HepG2 (cell line): ENCODE results near the gene NFATC4. TPM values are rescaled to one million over a fixed set of nuclear protein-coding genes. Genes with fewer than 3 reads are reported as not detected.

Experiments
- ARHGAP35 ChIP-seq: sonication (generic); formaldehyde crosslinking; IDR thresholded peaks from 2 replicates; pipeline ENCODE4 v1.9.0; 2022; ENCODE audit warnings: mild to moderate bottlenecking, inconsistent platforms, moderate library complexity, missing genetic modification reagents, borderline replicate concordance
- ERF ChIP-seq: IDR thresholded peaks from 2 replicates; pipeline ENCODE4 v1.6.1; 2018; ENCODE audit warnings: missing biosample characterization, missing genetic modification reagents
- ESRRA ChIP-seq: sonication (generic); formaldehyde crosslinking; IDR thresholded peaks from 2 replicates; pipeline ENCODE4 v1.5.1; 2020; ENCODE audit warnings: mild to moderate bottlenecking, low read depth, missing genetic modification reagents
- JUNB ChIP-seq: sonication (generic); formaldehyde crosslinking; IDR thresholded peaks from 2 replicates; pipeline ENCODE4 v1.8.0; 2022; ENCODE audit warnings: missing genetic modification reagents, mild to moderate bottlenecking, borderline replicate concordance
- MZF1 ChIP-seq: sonication (generic); formaldehyde crosslinking; IDR thresholded peaks from 2 replicates; pipeline ENCODE4 v1.8.1; 2023; ENCODE audit warnings: mild to moderate bottlenecking, missing genetic modification reagents, borderline replicate concordance
- NR2F1 ChIP-seq, 2 experiments: fragments of 450-650 bp in 1 of 2; formaldehyde crosslinking in 1 of 2; IDR thresholded peaks; 2 replicates each; pipeline versions ENCODE4 v1.5.0 to v1.6.1; 2016 to 2020; ENCODE audit warnings: mild to moderate bottlenecking in 1 of 2, missing compliant biosample characterization in 1 of 2, missing genetic modification reagents in 1 of 2, moderate library complexity in 1 of 2
- PAF1 ChIP-seq: IDR thresholded peaks from 2 replicates; pipeline ENCODE4 v1.6.1; 2016; ENCODE audit warnings: missing genetic modification reagents, missing compliant biosample characterization
- PAXIP1 ChIP-seq: sonication (generic); formaldehyde crosslinking; conservative IDR thresholded peaks from 2 replicates; pipeline ENCODE4 v1.4.0; 2020; ENCODE audit warnings: mild to moderate bottlenecking, missing genetic modification reagents, moderate library complexity
- POLR2G ChIP-seq: fragments of 200-400 bp; formaldehyde crosslinking; IDR thresholded peaks from 2 replicates; pipeline ENCODE4 v1.6.1; 2018; ENCODE audit warnings: mild to moderate bottlenecking, low read depth, low read length, moderate library complexity
- REXO4 ChIP-seq: sonication (generic); formaldehyde crosslinking; IDR thresholded peaks from 2 replicates; pipeline ENCODE4 v1.8.0; 2022; ENCODE audit warnings: missing genetic modification reagents, mild to moderate bottlenecking, borderline replicate concordance
- SPEN ChIP-seq: sonication (generic); formaldehyde crosslinking; IDR thresholded peaks from 2 replicates; pipeline ENCODE4 v1.5.1; 2020; ENCODE audit warnings: low read depth, mild to moderate bottlenecking, missing genetic modification reagents
- STAT6 ChIP-seq: sonication (generic); formaldehyde crosslinking; IDR thresholded peaks from 2 replicates; pipeline ENCODE4 v1.4.0; 2020; ENCODE audit warnings: missing genetic modification reagents, mild to moderate bottlenecking, borderline replicate concordance
- SUZ12 ChIP-seq: fragments of 150-350 bp; IDR thresholded peaks from 2 replicates; pipeline ENCODE4 v1.6.1; 2014; ENCODE audit warnings: low read depth, low read length
- TMF1 ChIP-seq: sonication (generic); formaldehyde crosslinking; IDR thresholded peaks from 2 replicates; pipeline ENCODE4 v1.8.1; 2022; ENCODE audit warnings: low read depth, missing genetic modification reagents
- TOE1 ChIP-seq: sonication (generic); formaldehyde crosslinking; IDR thresholded peaks from 2 replicates; pipeline ENCODE4 v1.4.0; 2020; ENCODE audit warnings: mild to moderate bottlenecking, missing genetic modification reagents
- XBP1 ChIP-seq: sonication (generic); formaldehyde crosslinking; IDR thresholded peaks from 2 replicates; pipeline ENCODE4 v1.5.0; 2020; ENCODE audit warnings: missing genetic modification reagents
- ZKSCAN8 ChIP-seq: IDR thresholded peaks from 2 replicates; pipeline ENCODE4 v1.6.1; 2016; ENCODE audit warnings: borderline replicate concordance, missing genetic modification reagents, missing compliant biosample characterization
- ZNF17 ChIP-seq: sonication (generic); formaldehyde crosslinking; IDR thresholded peaks from 2 replicates; pipeline ENCODE4 v1.5.0; 2020; ENCODE audit warnings: mild to moderate bottlenecking, missing genetic modification reagents
- ZNF260 ChIP-seq: sonication (generic); formaldehyde crosslinking; IDR thresholded peaks from 2 replicates; pipeline ENCODE4 v1.4.0; 2020; ENCODE audit warnings: missing genetic modification reagents, low read depth, mild to moderate bottlenecking, borderline replicate concordance
- ZNF775 ChIP-seq: sonication (generic); formaldehyde crosslinking; IDR thresholded peaks from 2 replicates; pipeline ENCODE4 v1.4.0; 2020; ENCODE audit warnings: missing genetic modification reagents, mild to moderate bottlenecking, moderate library complexity, borderline replicate concordance
- polyA plus RNA-seq, 8 experiments: library from polyadenylated mRNA; depleted of rRNA in 3 of 8; stranded (reverse) in 7 of 8; unstranded in 1 of 8; fragments of >200 nt; fragmentation: Illumina TruSeq in 4 of 8; extraction: Trizol in 4 of 8; gene quantifications; 2 replicates each; pipeline versions ENCODE4 v1.2.1 to v1.2.3, GENCODE V29; 2011 to 2016; ENCODE audit warnings: low read depth in 4 of 8, missing spikeins in 1 of 8, mixed read lengths in 1 of 8; ENCODE audit not compliant: insufficient read depth in 1 of 8
- total RNA-seq, 5 experiments: library from RNA; depleted of rRNA; stranded (reverse); fragments of >200 nt; fragmentation: Illumina TruSeq; extraction: Trizol; gene quantifications; 2 replicates each; pipeline ENCODE4 v1.2.3, GENCODE V29; 2016; ENCODE audit warnings: low read depth in 1 of 5

The NFATC4 gene
- total and polyA plus RNA-seq, 2 of the 13 experiments (the other 11 are each of a cell fraction or from before 2014, with no cell fraction given) = 0.04 to 0.15 TPM

GRCh38 chr14:24365600-24366412 lies 2.2 kb upstream of the NFATC4 start (continued):
- peak; percentile 59; the same call in 1 of the 2 replicates for TF ChIP-seq STAT6 (CRISPR knock-in tag)
- no peak for TF ChIP-seq REXO4 (CRISPR knock-in tag)
- TF ChIP-seq SUZ12 = no peak
- peak; percentile 93 for TF ChIP-seq SPEN
- TF ChIP-seq POLR2G = no peak
- TF ChIP-seq ZNF260 = no peak
- no peak for TF ChIP-seq ZNF17 (CRISPR knock-in tag)
- TF ChIP-seq MZF1 = no peak
- TF ChIP-seq PAXIP1 (CRISPR knock-in tag) = peak; percentile 67
- peak; percentile 98 for TF ChIP-seq ERF
- TF ChIP-seq ZKSCAN8 = 0 out of 2 replicates have a peak, but pooled peaks have one; percentile 88
- TF ChIP-seq ARHGAP35 = peak; percentile 68; the same call in 1 of the 2 replicates
- TF ChIP-seq XBP1 (CRISPR knock-in tag) = no peak
- TF ChIP-seq ESRRA (CRISPR knock-in tag) = 0 out of 2 replicates have a peak, but pooled peaks have one; percentile 50
- 0 out of 2 replicates have a peak, but pooled peaks have one; percentile 21 for TF ChIP-seq ZNF775
- 0 out of 4 replicates have a peak, but pooled peaks of 1 of the 2 experiments have one; percentile 28 for TF ChIP-seq NR2F1 (CRISPR knock-in tag; IDR thresholded peaks at IDR 0.05)
- no peak; the same call in 1 of the 2 replicates for TF ChIP-seq TMF1
- TF ChIP-seq PAF1 = no peak
- peak; percentile 85 for TF ChIP-seq TOE1 (CRISPR knock-in tag)
- no peak for TF ChIP-seq JUNB (CRISPR knock-in tag)
